Activated T-helper 1 cell treated with anti-CD3 and anti-CD28 coated beads, Interleukin-12 subunit alpha, Interleukin-12 subunit beta, Interleukin-2, Interleukin-4 antibody, amounts not matched to agents 30 ng/mL and 10 ng/mL and 1 ng/mL, durations not matched to agents 14 hours and 24 hours and 36 hours (primary cell): ENCODE data around the gene NMB. TPM values are rescaled to one million over a fixed set of nuclear protein-coding genes. Genes with fewer than 3 reads are reported as not detected.

Experiments used
- DNase-seq: peaks from one replicate; pipeline ENCODE4 v3.0.0; 2021; ENCODE audit warnings: low spot score
- H3K27ac Mint-ChIP-seq: one replicate; pipeline ENCODE4 v1.8.0; 2021; ENCODE audit warnings: mild to moderate bottlenecking, mixed read lengths
- H3K27me3 Mint-ChIP-seq: one replicate; pipeline ENCODE4 v1.8.0; 2022; ENCODE audit warnings: mild to moderate bottlenecking, moderate library complexity, mixed read lengths; ENCODE audit not compliant: insufficient read depth
- H3K36me3 Mint-ChIP-seq: one replicate; pipeline ENCODE4 v1.8.0; 2021; ENCODE audit warnings: low read depth, mixed read lengths
- H3K4me1 Mint-ChIP-seq: one replicate; pipeline ENCODE4 v1.8.0; 2021; ENCODE audit warnings: low read depth, mixed read lengths
- H3K4me3 Mint-ChIP-seq: one replicate; pipeline ENCODE4 v1.8.0; 2021; ENCODE audit warnings: mild to moderate bottlenecking, moderate library complexity, mixed read lengths
- H3K9me3 Mint-ChIP-seq: one replicate; pipeline ENCODE4 v1.8.0; 2021; ENCODE audit warnings: mixed read lengths
- intact Hi-C: fragments of 100-400 bp; cut with micrococcal nuclease; formaldehyde crosslinking; loops from one replicate; pipeline ENCODE4 v1.15.1; 2024
- total RNA-seq: library from RNA; stranded (reverse); gene quantifications from 2 replicates; pipeline ENCODE4 v1.2.3, GENCODE V29; 2022

Gene NMB
- total RNA-seq, 1 donor from 2014 or later = 3.5 TPM

GRCh38 chr15:84625123-84625522 is 32.9 kb downstream of the NMB start:
- Mint-ChIP-seq H3K27me3 (no peaks in the 10 kb centered on the region), H3K27ac (no peak overlapping the region), H3K4me1 (peaks cover 2% of the 10 kb centered on the region), H3K9me3 (peaks cover 36% of the 10 kb centered on the region), H3K4me3 (no peak overlapping the region), H3K36me3 (peaks cover 23% of the 10 kb centered on the region)
- DNase-seq = no peak
- intact Hi-C loops = no loop called here

- no peak for DNase-seq
- peaks cover 41% of the 10 kb centered on the region for H3K9me3 Mint-ChIP-seq
- no peaks in the 10 kb centered on the region for H3K27me3 Mint-ChIP-seq
- intact Hi-C loops = no loop called here
- H3K4me1 Mint-ChIP-seq = no peaks in the 10 kb centered on the region
- H3K36me3 Mint-ChIP-seq = peaks cover 25% of the 10 kb centered on the region
- H3K4me3 Mint-ChIP-seq = no peak overlapping the region
- no peak overlapping the region for H3K27ac Mint-ChIP-seq
Observed at GRCh38 chr15:84624359-84624758, 33.6 kb downstream of the NMB start.

GRCh38 chr15:84621358-84621979 is 36.5 kb downstream of the NMB start:
- no peak for DNase-seq
- intact Hi-C loops = no loop called here
- Mint-ChIP-seq H3K27ac (no peak overlapping the region), H3K36me3 (peaks cover 25% of the 10 kb centered on the region), H3K4me3 (no peak overlapping the region), H3K27me3 (no peaks in the 10 kb centered on the region), H3K9me3 (peaks cover 46% of the 10 kb centered on the region), H3K4me1 (no peaks in the 10 kb centered on the region)

- Mint-ChIP-seq H3K27ac (no peak overlapping the region), H3K4me1 (no peaks in the 10 kb centered on the region), H3K4me3 (no peak overlapping the region), H3K9me3 (peaks cover 46% of the 10 kb centered on the region), H3K36me3 (peaks cover 25% of the 10 kb centered on the region), H3K27me3 (no peaks in the 10 kb centered on the region)
- intact Hi-C loops = no loop called here
- DNase-seq = no peak
Observed at GRCh38 chr15:84620626-84621025, 37.4 kb downstream of the NMB start.

- Mint-ChIP-seq H3K4me1 (no peaks in the 10 kb centered on the region), H3K4me3 (no peak overlapping the region), H3K27ac (no peak overlapping the region), H3K27me3 (no peaks in the 10 kb centered on the region), H3K36me3 (peaks cover 13% of the 10 kb centered on the region), H3K9me3 (peaks cover 22% of the 10 kb centered on the region)
- DNase-seq = no peak
- intact Hi-C loops = no loop called here
Observed at GRCh38 chr15:84616235-84616634, 41.8 kb downstream of the NMB start.

GRCh38 chr15:84611631-84612030 is 46.4 kb downstream of the NMB start:
- no peak overlapping the region for H3K27ac Mint-ChIP-seq
- H3K4me1 Mint-ChIP-seq = no peaks in the 10 kb centered on the region
- H3K27me3 Mint-ChIP-seq = no peaks in the 10 kb centered on the region
- peaks cover 5% of the 10 kb centered on the region for H3K36me3 Mint-ChIP-seq
- H3K4me3 Mint-ChIP-seq = no peak overlapping the region
- intact Hi-C loops = no loop called here
- H3K9me3 Mint-ChIP-seq = no peaks in the 10 kb centered on the region
- no peak for DNase-seq

- intact Hi-C loops = no loop called here
- H3K4me3 Mint-ChIP-seq = no peak overlapping the region
- DNase-seq = no peak
- no peaks in the 10 kb centered on the region for H3K9me3 Mint-ChIP-seq
- H3K36me3 Mint-ChIP-seq = peaks cover 12% of the 10 kb centered on the region
- no peaks in the 10 kb centered on the region for H3K27me3 Mint-ChIP-seq
- peaks cover 11% of the 10 kb centered on the region for H3K4me1 Mint-ChIP-seq
- H3K27ac Mint-ChIP-seq = no peak overlapping the region
Observed at GRCh38 chr15:84609818-84610525, 48.0 kb downstream of the NMB start.

GRCh38 chr15:84608707-84609284 is 49.2 kb downstream of the NMB start:
- DNase-seq = no peak
- peaks cover 18% of the 10 kb centered on the region for H3K4me1 Mint-ChIP-seq
- no peaks in the 10 kb centered on the region for H3K27me3 Mint-ChIP-seq
- H3K9me3 Mint-ChIP-seq = no peaks in the 10 kb centered on the region
- no peak overlapping the region for H3K4me3 Mint-ChIP-seq
- intact Hi-C loops = no loop called here
- no peak overlapping the region for H3K27ac Mint-ChIP-seq
- peaks cover 17% of the 10 kb centered on the region for H3K36me3 Mint-ChIP-seq

- H3K4me1 Mint-ChIP-seq = peaks cover 26% of the 10 kb centered on the region
- H3K9me3 Mint-ChIP-seq = no peaks in the 10 kb centered on the region
- peaks cover 20% of the 10 kb centered on the region for H3K36me3 Mint-ChIP-seq
- H3K4me3 Mint-ChIP-seq = no peak overlapping the region
- no peak overlapping the region for H3K27ac Mint-ChIP-seq
- DNase-seq = no peak
- intact Hi-C loops = no loop called here
- no peaks in the 10 kb centered on the region for H3K27me3 Mint-ChIP-seq
Observed at GRCh38 chr15:84606653-84607120, 51.3 kb downstream of the NMB start.

- Mint-ChIP-seq H3K4me1 (peaks cover 30% of the 10 kb centered on the region), H3K27ac (no peak overlapping the region), H3K27me3 (no peaks in the 10 kb centered on the region), H3K36me3 (peaks cover 20% of the 10 kb centered on the region), H3K4me3 (no peak overlapping the region), H3K9me3 (no peaks in the 10 kb centered on the region)
- no peak for DNase-seq
- intact Hi-C loops = no loop called here
Observed at GRCh38 chr15:84605554-84605882, 52.5 kb downstream of the NMB start.

Other genes with a start within 250 kb of the NMB start
- gene ZSCAN2, start 57.2 kb downstream of the NMB start, total RNA-seq = 6.5 and 7.0 TPM in 2 replicates
- gene WDR73, start 3.9 kb downstream of the NMB start, total RNA-seq = 27.8 and 33.5 TPM in 2 replicates
- gene SEC11A, start 57.9 kb upstream of the NMB start, total RNA-seq = 97.3 and 105 TPM in 2 replicates
- gene ZNF592, start 90.4 kb upstream of the NMB start, total RNA-seq = 29.9 and 30.9 TPM in 2 replicates
- gene ALPK3, start 159.2 kb upstream of the NMB start, total RNA-seq = 0.10 and 0.66 TPM in 2 replicates
- not detected in 2 replicates for gene SLC28A1, start 226.5 kb upstream of the NMB start, total RNA-seq